ENCODE data around the gene GAGE2A.
"Not testable (repeated sequence)": the region's sequence is repeated elsewhere in the genome, so short reads cannot be mapped to it uniquely, and the experiment has no call there.

GRCh38 chrX:49568728-49569127, 20.6 kb upstream of the GAGE2A start:
- not testable (repeated sequence) for TF ChIP-seq POLR2A (IDR thresholded peaks at IDR 0.05; ENCODE audit: low read length); GATA1 (IDR thresholded peaks at IDR 0.05; ENCODE audit: low read depth, low read length)

Data from erythroblast (primary cell).